ENCODE data around the gene PPP1R14D.

DNA sequence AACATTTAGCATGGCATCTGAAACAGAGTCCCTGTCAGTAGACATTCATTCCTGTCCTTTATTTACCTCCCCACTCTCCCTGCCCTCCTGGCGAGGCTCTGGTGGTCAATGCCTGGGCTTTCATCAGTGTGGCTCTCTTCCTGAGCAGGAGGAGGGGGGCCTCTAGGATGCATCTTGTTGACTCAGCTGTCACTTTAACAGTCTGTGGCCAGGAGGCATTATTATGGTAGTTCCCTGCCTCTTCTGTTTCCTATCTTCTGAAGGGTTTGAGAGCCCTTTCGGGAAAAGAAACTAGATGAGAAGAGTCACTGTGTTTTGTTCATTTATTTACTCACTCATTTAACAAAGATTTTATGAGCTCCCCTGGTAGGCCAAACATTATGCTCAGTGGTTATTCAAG lies 2.4 kb upstream of the PPP1R14D start:
- TF ChIP-seq POLR2AphosphoS5 (IDR thresholded peaks at IDR 0.05): no peak
- TF ChIP-seq, protein P1, sequence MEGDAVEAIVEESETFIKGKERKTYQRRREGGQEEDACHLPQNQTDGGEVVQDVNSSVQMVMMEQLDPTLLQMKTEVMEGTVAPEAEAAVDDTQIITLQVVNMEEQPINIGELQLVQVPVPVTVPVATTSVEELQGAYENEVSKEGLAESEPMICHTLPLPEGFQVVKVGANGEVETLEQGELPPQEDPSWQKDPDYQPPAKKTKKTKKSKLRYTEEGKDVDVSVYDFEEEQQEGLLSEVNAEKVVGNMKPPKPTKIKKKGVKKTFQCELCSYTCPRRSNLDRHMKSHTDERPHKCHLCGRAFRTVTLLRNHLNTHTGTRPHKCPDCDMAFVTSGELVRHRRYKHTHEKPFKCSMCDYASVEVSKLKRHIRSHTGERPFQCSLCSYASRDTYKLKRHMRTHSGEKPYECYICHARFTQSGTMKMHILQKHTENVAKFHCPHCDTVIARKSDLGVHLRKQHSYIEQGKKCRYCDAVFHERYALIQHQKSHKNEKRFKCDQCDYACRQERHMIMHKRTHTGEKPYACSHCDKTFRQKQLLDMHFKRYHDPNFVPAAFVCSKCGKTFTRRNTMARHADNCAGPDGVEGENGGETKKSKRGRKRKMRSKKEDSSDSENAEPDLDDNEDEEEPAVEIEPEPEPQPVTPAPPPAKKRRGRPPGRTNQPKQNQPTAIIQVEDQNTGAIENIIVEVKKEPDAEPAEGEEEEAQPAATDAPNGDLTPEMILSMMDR (IDR thresholded peaks at IDR 0.05): no peak
